ENCODE results near the gene RAD18. TPM values are rescaled to one million over a fixed set of nuclear protein-coding genes. Genes with fewer than 3 reads are reported as not detected.

RAD18 gene
- total RNA-seq, 2 experiments from 2014 or later = 39.9 to 44.8 TPM

GRCh38 chr3:8851703-8852102 lies 111.6 kb downstream of the RAD18 start:
- ChIA-PET POLR2A (interaction anchor here (0.6 kb wide), 1 partner anchor 71 kb away, joined by 3 read pairs; no protein-coding TSS in a partner anchor), CTCF (ENCODE audit: unreplicated experiment) (no interaction called here)
- Histone ChIP-seq H3K4me2 (ENCODE audit: low read length) (no peak overlapping the region), H3K27ac (ENCODE audit: low read depth, low read length, poor library complexity, severe bottlenecking) (no peak overlapping the region), H2AFZ (ENCODE audit: low read length) (no peak overlapping the region), H3K9me3 (ENCODE audit: low read length) (no peaks in the 10 kb centered on the region), H3K9me2 (ENCODE audit: insufficient read depth, low read length) (no peaks in the 10 kb centered on the region), H3K79me2 (ENCODE audit: insufficient read depth, low read depth, low read length) (no peaks in the 10 kb centered on the region), H3K36me3 (ENCODE audit: insufficient read depth, low read length) (no peaks in the 10 kb centered on the region), H3K4me1 (ENCODE audit: insufficient read depth, low read length, poor library complexity, severe bottlenecking) (no peaks in the 10 kb centered on the region), H4K20me1 (ENCODE audit: insufficient read depth, low read length) (no peaks in the 10 kb centered on the region), H3K4me3 (ENCODE audit: low read depth, low read length, poor library complexity, severe bottlenecking) (no peak overlapping the region)
- intact Hi-C loops (cut with micrococcal nuclease; ENCODE audit: unreplicated experiment) = no loop called here
- TF ChIP-seq, protein P1, sequence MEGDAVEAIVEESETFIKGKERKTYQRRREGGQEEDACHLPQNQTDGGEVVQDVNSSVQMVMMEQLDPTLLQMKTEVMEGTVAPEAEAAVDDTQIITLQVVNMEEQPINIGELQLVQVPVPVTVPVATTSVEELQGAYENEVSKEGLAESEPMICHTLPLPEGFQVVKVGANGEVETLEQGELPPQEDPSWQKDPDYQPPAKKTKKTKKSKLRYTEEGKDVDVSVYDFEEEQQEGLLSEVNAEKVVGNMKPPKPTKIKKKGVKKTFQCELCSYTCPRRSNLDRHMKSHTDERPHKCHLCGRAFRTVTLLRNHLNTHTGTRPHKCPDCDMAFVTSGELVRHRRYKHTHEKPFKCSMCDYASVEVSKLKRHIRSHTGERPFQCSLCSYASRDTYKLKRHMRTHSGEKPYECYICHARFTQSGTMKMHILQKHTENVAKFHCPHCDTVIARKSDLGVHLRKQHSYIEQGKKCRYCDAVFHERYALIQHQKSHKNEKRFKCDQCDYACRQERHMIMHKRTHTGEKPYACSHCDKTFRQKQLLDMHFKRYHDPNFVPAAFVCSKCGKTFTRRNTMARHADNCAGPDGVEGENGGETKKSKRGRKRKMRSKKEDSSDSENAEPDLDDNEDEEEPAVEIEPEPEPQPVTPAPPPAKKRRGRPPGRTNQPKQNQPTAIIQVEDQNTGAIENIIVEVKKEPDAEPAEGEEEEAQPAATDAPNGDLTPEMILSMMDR (conservative IDR thresholded peaks at IDR 0.05; ENCODE audit: low read length) = no peak
- no peak for TF ChIP-seq EZH2phosphoT487 (IDR thresholded peaks at IDR 0.05; ENCODE audit: borderline replicate concordance, low read depth, low read length)
- DNase-seq (ENCODE audit: low spot score) = no peak
- no TSS peak for BruUV-seq (replicated peaks)

DNA sequence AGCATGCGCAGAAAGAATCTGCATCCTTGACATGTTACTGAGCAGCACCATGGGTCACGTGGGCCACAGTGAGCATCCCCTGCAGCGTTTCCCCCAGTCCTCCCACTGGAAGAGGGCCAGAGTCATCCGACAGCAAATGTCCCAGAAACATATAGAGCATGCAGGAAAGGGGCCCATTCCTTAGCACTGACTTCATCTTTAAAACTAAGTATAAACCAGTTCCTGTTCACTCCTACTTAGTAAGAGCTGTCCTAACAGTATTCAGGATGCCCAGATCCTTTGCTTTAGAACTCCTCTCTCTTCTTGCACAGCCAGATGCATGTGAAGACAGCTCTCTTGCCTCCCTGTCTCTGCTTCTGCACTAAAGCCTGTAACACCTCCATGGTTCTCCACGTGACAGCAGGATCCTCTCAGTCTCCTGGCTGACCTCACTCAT lies 114.6 kb downstream of the RAD18 start:
- Histone ChIP-seq H4K20me1 (ENCODE audit: insufficient read depth, low read length) (no peaks in the 10 kb centered on the region), H3K4me3 (ENCODE audit: low read depth, low read length, poor library complexity, severe bottlenecking) (no peak overlapping the region), H3K9me3 (ENCODE audit: low read length) (no peaks in the 10 kb centered on the region), H3K4me1 (ENCODE audit: insufficient read depth, low read length, poor library complexity, severe bottlenecking) (no peaks in the 10 kb centered on the region), H3K36me3 (ENCODE audit: insufficient read depth, low read length) (no peaks in the 10 kb centered on the region), H3K79me2 (ENCODE audit: insufficient read depth, low read depth, low read length) (no peaks in the 10 kb centered on the region), H3K4me2 (ENCODE audit: low read length) (no peak overlapping the region), H3K27ac (ENCODE audit: low read depth, low read length, poor library complexity, severe bottlenecking) (no peak overlapping the region), H3K9me2 (ENCODE audit: insufficient read depth, low read length) (no peaks in the 10 kb centered on the region), H2AFZ (ENCODE audit: low read length) (no peak overlapping the region)
- intact Hi-C loops (cut with micrococcal nuclease; ENCODE audit: unreplicated experiment) = no loop called here
- BruUV-seq (replicated peaks) = no TSS peak
- no peak for TF ChIP-seq EZH2phosphoT487 (IDR thresholded peaks at IDR 0.05; ENCODE audit: borderline replicate concordance, low read depth, low read length)
- TF ChIP-seq, protein P1 (conservative IDR thresholded peaks at IDR 0.05; ENCODE audit: low read length) = no peak
- CTCF ChIA-PET (ENCODE audit: unreplicated experiment) = no interaction called here
- DNase-seq (ENCODE audit: low spot score) = no peak
- POLR2A ChIA-PET = no interaction called here

- no peak for DNase-seq (ENCODE audit: low spot score)
- no peak overlapping the region for H3K4me3 ChIP-seq (ENCODE audit: low read depth, low read length, poor library complexity, severe bottlenecking)
- H3K9me3 ChIP-seq (ENCODE audit: low read length) = no peaks in the 10 kb centered on the region
- no peak overlapping the region for H3K4me2 ChIP-seq (ENCODE audit: low read length)
- H4K20me1 ChIP-seq (ENCODE audit: insufficient read depth, low read length) = no peaks in the 10 kb centered on the region
- H3K9me2 ChIP-seq (ENCODE audit: insufficient read depth, low read length) = no peaks in the 10 kb centered on the region
- H2AFZ ChIP-seq (ENCODE audit: low read length) = no peak overlapping the region
- no peaks in the 10 kb centered on the region for H3K36me3 ChIP-seq (ENCODE audit: insufficient read depth, low read length)
- TF ChIP-seq EZH2phosphoT487 (IDR thresholded peaks at IDR 0.05; ENCODE audit: borderline replicate concordance, low read depth, low read length) = no peak
- TF ChIP-seq, protein P1 (conservative IDR thresholded peaks at IDR 0.05; ENCODE audit: low read length) = no peak
- POLR2A ChIA-PET = interaction anchor here (0.7 kb wide), 1 partner anchor 25 kb away, joined by 3 read pairs; no protein-coding TSS in a partner anchor
- intact Hi-C loops (cut with micrococcal nuclease; ENCODE audit: unreplicated experiment) = no loop called here
- no TSS peak for BruUV-seq (replicated peaks)
- CTCF ChIA-PET (ENCODE audit: unreplicated experiment) = no interaction called here
- no peaks in the 10 kb centered on the region for H3K4me1 ChIP-seq (ENCODE audit: insufficient read depth, low read length, poor library complexity, severe bottlenecking)
- H3K27ac ChIP-seq (ENCODE audit: low read depth, low read length, poor library complexity, severe bottlenecking) = no peak overlapping the region
- H3K79me2 ChIP-seq (ENCODE audit: insufficient read depth, low read depth, low read length) = no peaks in the 10 kb centered on the region
Measured at GRCh38 chr3:8847317-8847716, 116.0 kb downstream of the RAD18 start.
